ENCODE results near the gene CCDC3.

The CCDC3 gene

GRCh38 chr10:12884851-12885250 is 116.7 kb downstream of the CCDC3 start:
- TF ChIP-seq POLR2AphosphoS5 (IDR thresholded peaks at IDR 0.05; ENCODE audit: low read depth, low read length) (no peak), FOXP2 (optimal IDR thresholded peaks at IDR 0.05; ENCODE audit: borderline replicate concordance, extremely low read depth, extremely low read length, insufficient read depth) (no peak), TAF1 (IDR thresholded peaks at IDR 0.05; ENCODE audit: borderline replicate concordance, insufficient read depth, low read length) (no peak), SIN3A (IDR thresholded peaks at IDR 0.05; ENCODE audit: borderline replicate concordance, insufficient read depth, low read length) (no peak)
- TF ChIP-seq, protein P1, sequence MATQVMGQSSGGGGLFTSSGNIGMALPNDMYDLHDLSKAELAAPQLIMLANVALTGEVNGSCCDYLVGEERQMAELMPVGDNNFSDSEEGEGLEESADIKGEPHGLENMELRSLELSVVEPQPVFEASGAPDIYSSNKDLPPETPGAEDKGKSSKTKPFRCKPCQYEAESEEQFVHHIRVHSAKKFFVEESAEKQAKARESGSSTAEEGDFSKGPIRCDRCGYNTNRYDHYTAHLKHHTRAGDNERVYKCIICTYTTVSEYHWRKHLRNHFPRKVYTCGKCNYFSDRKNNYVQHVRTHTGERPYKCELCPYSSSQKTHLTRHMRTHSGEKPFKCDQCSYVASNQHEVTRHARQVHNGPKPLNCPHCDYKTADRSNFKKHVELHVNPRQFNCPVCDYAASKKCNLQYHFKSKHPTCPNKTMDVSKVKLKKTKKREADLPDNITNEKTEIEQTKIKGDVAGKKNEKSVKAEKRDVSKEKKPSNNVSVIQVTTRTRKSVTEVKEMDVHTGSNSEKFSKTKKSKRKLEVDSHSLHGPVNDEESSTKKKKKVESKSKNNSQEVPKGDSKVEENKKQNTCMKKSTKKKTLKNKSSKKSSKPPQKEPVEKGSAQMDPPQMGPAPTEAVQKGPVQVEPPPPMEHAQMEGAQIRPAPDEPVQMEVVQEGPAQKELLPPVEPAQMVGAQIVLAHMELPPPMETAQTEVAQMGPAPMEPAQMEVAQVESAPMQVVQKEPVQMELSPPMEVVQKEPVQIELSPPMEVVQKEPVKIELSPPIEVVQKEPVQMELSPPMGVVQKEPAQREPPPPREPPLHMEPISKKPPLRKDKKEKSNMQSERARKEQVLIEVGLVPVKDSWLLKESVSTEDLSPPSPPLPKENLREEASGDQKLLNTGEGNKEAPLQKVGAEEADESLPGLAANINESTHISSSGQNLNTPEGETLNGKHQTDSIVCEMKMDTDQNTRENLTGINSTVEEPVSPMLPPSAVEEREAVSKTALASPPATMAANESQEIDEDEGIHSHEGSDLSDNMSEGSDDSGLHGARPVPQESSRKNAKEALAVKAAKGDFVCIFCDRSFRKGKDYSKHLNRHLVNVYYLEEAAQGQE (IDR thresholded peaks at IDR 0.05; ENCODE audit: insufficient read depth in 1 of 2, low read depth in 2 of 2, low read length in 2 of 2), result no peak

DNA sequence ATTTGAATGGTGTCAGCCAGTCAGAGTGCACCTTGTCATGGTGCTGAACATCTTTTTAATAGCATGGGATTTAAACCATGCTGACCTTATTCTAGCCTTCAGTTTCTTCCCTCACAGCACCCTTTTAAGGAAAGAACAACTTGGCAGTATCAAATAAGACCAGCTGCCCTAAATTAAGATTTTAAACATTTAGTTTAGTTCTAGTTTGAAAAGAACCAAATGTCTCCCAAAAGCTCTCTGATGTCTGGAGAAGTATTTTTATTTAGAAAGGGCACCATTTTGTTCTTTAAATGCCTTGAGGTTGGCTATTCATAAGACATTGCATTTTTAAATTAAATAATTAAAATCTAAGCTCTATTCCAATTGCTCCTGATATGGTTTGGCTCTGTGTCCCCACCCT is 121.1 kb downstream of the CCDC3 start:
- TF ChIP-seq SIN3A (IDR thresholded peaks at IDR 0.05; ENCODE audit: borderline replicate concordance, insufficient read depth, low read length), result no peak
- TF ChIP-seq, protein P1 (IDR thresholded peaks at IDR 0.05; ENCODE audit: insufficient read depth in 1 of 2, low read depth in 2 of 2, low read length in 2 of 2), result no peak
- TF ChIP-seq TAF1 (IDR thresholded peaks at IDR 0.05; ENCODE audit: borderline replicate concordance, insufficient read depth, low read length), result no peak
- no peak for TF ChIP-seq FOXP2 (optimal IDR thresholded peaks at IDR 0.05; ENCODE audit: borderline replicate concordance, extremely low read depth, extremely low read length, insufficient read depth)
- no peak for TF ChIP-seq POLR2AphosphoS5 (IDR thresholded peaks at IDR 0.05; ENCODE audit: low read depth, low read length)

DNA sequence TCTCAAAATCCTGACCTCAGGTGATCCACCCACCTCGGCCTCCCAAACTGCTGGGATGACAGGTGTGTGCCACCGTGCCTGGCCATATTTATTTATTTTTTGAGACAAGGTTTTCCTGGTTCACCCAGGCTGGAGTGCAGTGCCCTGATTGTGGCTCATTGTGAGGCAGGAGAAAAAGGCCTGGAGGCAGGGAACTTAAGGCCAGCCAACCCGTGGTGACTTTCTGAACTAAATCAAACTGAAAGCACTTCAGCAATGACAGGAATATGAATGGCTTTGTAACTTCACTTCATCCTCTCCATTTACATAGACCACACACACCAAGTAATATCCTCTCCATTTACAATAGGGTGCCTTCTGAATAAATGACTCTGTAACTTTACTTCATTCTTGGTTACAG is 124.4 kb downstream of the CCDC3 start:
- TF ChIP-seq TAF1 (IDR thresholded peaks at IDR 0.05; ENCODE audit: borderline replicate concordance, insufficient read depth, low read length), result no peak
- TF ChIP-seq, protein P1 (IDR thresholded peaks at IDR 0.05; ENCODE audit: insufficient read depth in 1 of 2, low read depth in 2 of 2, low read length in 2 of 2), result no peak
- no peak for TF ChIP-seq FOXP2 (optimal IDR thresholded peaks at IDR 0.05; ENCODE audit: borderline replicate concordance, extremely low read depth, extremely low read length, insufficient read depth)
- TF ChIP-seq POLR2AphosphoS5 (IDR thresholded peaks at IDR 0.05; ENCODE audit: low read depth, low read length), result no peak
- TF ChIP-seq SIN3A (IDR thresholded peaks at IDR 0.05; ENCODE audit: borderline replicate concordance, insufficient read depth, low read length), result no peak

- TF ChIP-seq FOXP2 (optimal IDR thresholded peaks at IDR 0.05; ENCODE audit: borderline replicate concordance, extremely low read depth, extremely low read length, insufficient read depth) (no peak), POLR2AphosphoS5 (IDR thresholded peaks at IDR 0.05; ENCODE audit: low read depth, low read length) (no peak), SIN3A (IDR thresholded peaks at IDR 0.05; ENCODE audit: borderline replicate concordance, insufficient read depth, low read length) (no peak), TAF1 (IDR thresholded peaks at IDR 0.05; ENCODE audit: borderline replicate concordance, insufficient read depth, low read length) (no peak)
- TF ChIP-seq, protein P1 (IDR thresholded peaks at IDR 0.05; ENCODE audit: insufficient read depth in 1 of 2, low read depth in 2 of 2, low read length in 2 of 2), result no peak
These were observed 125.2 kb downstream of the CCDC3 start for GRCh38 chr10:12876266-12876665.

DNA sequence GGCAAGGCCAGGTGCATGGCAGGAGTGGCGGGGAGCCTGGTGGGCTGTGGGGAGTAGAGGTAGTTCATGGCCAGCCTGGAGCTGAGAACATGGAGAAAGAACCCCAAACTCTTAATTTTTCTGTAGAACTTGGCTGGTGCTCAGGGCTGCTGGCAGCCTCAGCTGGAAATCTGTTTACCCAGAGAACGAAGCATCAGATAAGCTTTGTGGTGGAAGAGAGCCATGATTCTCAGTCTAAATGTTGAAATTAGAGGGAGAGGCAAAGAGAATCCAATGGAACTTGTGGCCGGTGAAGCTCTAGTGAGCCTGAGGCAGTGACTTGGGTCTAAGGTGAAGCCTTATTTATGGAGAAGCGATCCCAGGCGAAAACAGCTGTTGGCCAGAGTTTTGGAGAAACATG is 126.4 kb downstream of the CCDC3 start:
- TF ChIP-seq FOXP2 (optimal IDR thresholded peaks at IDR 0.05; ENCODE audit: borderline replicate concordance, extremely low read depth, extremely low read length, insufficient read depth) (no peak), SIN3A (IDR thresholded peaks at IDR 0.05; ENCODE audit: borderline replicate concordance, insufficient read depth, low read length) (no peak), TAF1 (IDR thresholded peaks at IDR 0.05; ENCODE audit: borderline replicate concordance, insufficient read depth, low read length) (no peak), POLR2AphosphoS5 (IDR thresholded peaks at IDR 0.05; ENCODE audit: low read depth, low read length) (no peak)
- TF ChIP-seq, protein P1 (IDR thresholded peaks at IDR 0.05; ENCODE audit: insufficient read depth in 1 of 2, low read depth in 2 of 2, low read length in 2 of 2), result no peak

Data from PFSK-1 (cell line).